ENCODE data around the gene PRAMEF20. TPM values are rescaled to one million over a fixed set of nuclear protein-coding genes. Genes with fewer than 3 reads are reported as not detected.
"Not testable (repeated sequence)": the region's sequence is repeated elsewhere in the genome, so short reads cannot be mapped to it uniquely, and the experiment has no call there.

PRAMEF20 gene
- total RNA-seq = not detected

DNA sequence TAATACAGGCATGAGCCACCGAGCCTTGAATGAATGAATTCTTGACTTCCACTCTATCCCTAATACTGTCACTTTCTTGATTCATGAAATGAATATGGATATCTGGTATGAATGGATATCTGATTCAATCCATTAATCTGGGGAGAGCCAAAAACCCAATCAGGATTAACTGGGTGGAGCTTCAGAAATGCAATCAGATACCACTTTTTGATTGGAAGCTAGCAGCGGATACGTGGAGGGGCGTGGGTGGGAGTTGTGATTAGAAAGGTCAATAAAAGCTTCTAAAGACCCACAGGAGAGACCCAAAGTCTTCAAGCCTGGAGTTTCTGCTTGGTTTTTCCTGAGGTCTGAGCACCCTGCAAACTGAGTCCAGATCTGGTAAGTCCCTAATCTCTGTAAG is at the start of gene PRAMEF20:
TSS of gene PRAMEF20 (plus strand) at position 301 of the 400 bp plus-strand sequence. CDS start 5,905 bp downstream, outside the sequence.
- H3K27me3 Mint-ChIP-seq = peaks cover 5 to 14% of the 10 kb centered on the region in 2 donors
- H3K4me1 Mint-ChIP-seq (ENCODE audit: low read depth in 2 of 2); H3K4me3 Mint-ChIP-seq: not testable (repeated sequence)

DNA sequence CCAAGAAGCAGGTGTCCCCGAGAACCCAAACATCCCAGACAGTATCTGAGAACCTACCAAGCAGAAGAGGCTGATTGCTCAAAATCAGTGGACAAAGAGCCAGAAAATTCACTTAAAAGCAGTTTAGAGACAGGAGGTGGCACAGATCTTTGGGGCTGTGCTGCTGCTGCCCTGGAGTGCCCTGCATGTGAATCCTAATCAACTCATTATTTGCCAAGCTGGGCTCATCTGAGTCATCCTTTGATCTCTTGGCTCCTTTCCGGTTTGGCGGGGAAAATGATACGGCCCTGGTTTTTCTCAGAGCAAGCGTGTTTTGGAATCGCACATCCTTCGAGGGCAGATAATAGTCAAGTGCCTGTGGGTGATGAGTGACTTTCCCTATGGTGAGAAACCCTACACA is 47.9 kb upstream of the PRAMEF20 start:
- H3K27me3 Mint-ChIP-seq; ATAC-seq; H3K4me1 Mint-ChIP-seq (ENCODE audit: low read depth in 2 of 2): not testable (repeated sequence)

More for the DNA sequence above, at the start of gene PRAMEF20:
- not testable (repeated sequence) for H3K36me3 Mint-ChIP-seq; DNase-seq (ENCODE audit: low spot score); ATAC-seq; H3K27ac Mint-ChIP-seq; H3K9me3 Mint-ChIP-seq

DNA sequence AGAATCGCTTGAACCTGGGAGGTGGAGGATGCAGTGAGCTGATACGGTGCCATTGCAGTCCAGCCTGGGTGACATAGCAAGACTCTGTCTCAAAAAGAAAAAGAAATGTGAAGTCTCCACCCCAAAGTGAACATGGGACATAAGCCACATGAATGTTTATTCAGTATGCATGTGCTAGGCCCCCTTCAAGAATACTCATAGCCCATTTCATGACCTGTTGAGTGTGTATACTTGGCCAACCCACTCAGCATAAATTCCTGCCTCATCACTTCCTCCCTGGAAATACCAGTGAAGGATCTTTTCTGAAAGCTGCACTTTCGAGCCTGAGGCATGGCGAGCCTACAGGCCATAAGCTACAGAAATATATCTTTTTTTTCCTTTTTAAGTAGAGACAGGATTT is 45.3 kb upstream of the PRAMEF20 start:
- not testable (repeated sequence) for H3K27me3 Mint-ChIP-seq; ATAC-seq; H3K4me3 Mint-ChIP-seq; H3K36me3 Mint-ChIP-seq; DNase-seq (ENCODE audit: low spot score); H3K9me3 Mint-ChIP-seq; H3K4me1 Mint-ChIP-seq (ENCODE audit: low read depth in 2 of 2); H3K27ac Mint-ChIP-seq

More for the DNA sequence above, 47.9 kb upstream of the PRAMEF20 start:
- not testable (repeated sequence) for H3K4me3 Mint-ChIP-seq; H3K36me3 Mint-ChIP-seq; DNase-seq (ENCODE audit: low spot score); H3K27ac Mint-ChIP-seq; H3K9me3 Mint-ChIP-seq

DNA sequence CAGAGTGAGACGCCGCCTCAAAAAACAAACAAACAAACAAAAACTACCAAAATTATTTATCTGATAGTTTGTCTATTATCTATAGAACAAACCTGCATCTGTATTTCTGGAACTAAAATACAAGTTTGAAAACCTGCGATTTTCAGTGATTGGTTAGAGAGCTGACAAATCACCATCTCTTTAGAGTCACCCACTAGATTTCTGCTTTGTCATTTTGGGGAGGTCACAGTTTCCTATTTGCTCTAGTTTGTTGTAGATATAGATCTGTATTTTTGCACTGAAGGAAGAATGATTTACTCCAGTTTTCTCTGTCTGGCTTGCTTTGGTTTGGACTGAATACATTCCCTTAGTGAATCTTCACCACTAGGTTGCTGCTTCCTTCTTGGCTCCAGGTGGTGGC is 43.7 kb upstream of the PRAMEF20 start:
- not testable (repeated sequence) for H3K4me3 Mint-ChIP-seq; ATAC-seq; DNase-seq (ENCODE audit: low spot score); H3K9me3 Mint-ChIP-seq; H3K36me3 Mint-ChIP-seq; H3K27ac Mint-ChIP-seq; H3K27me3 Mint-ChIP-seq; H3K4me1 Mint-ChIP-seq (ENCODE audit: low read depth in 2 of 2)

DNA sequence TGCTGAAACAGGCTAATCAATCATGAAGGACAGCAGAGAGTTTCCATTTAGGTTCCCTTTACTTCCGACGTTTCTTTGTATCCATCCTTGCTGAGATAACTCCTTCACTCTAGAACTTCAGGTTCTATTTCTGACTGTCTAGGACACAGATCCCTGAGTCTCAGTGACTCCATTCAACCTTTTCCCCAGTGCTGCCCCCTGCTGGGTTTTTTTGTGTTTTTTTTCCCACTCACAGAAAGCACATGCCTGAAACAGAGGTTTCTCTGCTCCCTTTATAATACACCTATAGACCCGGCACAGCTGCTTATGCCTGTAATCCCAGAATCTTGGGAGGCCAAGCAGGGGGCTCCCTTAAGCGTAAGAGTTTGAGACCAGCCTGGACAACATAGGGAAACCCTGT is 41.7 kb upstream of the PRAMEF20 start:
- not testable (repeated sequence) for DNase-seq (ENCODE audit: low spot score); H3K36me3 Mint-ChIP-seq; H3K4me3 Mint-ChIP-seq; H3K27ac Mint-ChIP-seq; ATAC-seq; H3K4me1 Mint-ChIP-seq (ENCODE audit: low read depth in 2 of 2); H3K9me3 Mint-ChIP-seq; H3K27me3 Mint-ChIP-seq

DNA sequence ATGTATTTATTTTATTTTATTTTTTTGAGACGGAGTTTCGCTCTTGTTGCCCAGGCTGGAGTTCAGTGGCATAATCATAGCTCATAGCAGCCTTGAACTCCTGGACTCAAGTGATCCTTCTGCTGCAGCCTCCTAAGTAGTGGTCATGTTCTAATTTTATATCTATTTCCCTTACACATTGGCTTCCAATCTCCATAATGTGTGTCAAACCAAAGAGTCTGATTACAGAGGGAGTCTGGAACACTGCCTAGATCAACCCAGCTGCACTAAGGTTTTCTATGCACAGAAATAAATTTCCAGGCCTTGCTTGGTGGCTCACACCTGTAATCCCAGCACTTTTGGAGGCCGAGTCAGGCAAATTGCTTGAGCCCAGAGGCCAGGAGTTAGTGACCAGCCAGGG is 31.3 kb upstream of the PRAMEF20 start:
- not testable (repeated sequence) for DNase-seq (ENCODE audit: low spot score); ATAC-seq; H3K4me1 Mint-ChIP-seq (ENCODE audit: low read depth in 2 of 2); H3K36me3 Mint-ChIP-seq; H3K27ac Mint-ChIP-seq; H3K27me3 Mint-ChIP-seq; H3K4me3 Mint-ChIP-seq; H3K9me3 Mint-ChIP-seq

DNA sequence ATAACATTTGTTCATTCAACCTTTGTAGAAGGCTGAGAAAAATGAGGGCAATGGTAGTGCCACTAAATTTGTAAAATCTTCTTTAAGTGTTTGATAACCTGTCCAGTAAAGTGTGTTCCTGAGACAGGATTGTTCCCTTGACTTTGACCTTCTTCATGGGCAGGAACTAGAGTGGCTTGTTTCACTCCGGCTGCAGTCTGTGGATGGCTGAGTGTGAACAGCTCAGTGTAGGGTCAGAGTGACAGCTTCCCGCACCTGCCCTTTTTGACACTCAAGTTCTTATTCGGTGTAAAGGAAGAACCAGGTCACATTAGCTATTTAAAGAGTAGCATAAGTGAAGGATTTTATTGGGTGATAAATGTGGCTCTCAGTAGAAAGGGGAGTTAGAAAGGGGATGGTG is 29.9 kb upstream of the PRAMEF20 start:
- H3K4me1 Mint-ChIP-seq (ENCODE audit: low read depth in 2 of 2); H3K9me3 Mint-ChIP-seq; H3K27ac Mint-ChIP-seq: not testable (repeated sequence)

DNA sequence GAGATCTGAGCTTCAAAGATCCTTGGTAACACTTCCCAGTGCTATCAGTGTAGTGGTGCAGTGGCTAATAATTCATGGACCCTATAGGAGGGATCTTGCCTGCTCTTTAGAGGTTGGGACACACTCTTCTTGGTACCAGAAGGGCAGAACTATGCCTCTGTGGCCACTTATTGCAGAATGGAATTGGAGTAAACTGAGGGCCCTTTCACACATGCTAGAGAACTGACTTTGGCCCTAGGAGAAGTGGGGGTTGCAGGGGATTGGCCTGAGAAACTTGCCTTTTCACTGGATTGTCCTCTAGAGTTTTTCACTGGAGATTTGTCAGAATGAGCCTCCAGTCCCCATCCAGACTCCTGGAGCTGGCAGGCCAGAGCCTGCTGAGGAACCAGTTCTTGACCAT is 20.9 kb upstream of the PRAMEF20 start, which contains the start of gene PRAMEF17:
TSS of gene PRAMEF17 (plus strand) at position 301 of the 400 bp plus-strand sequence. CDS start at position 327, 26 bp downstream.
- H3K27ac Mint-ChIP-seq; DNase-seq (ENCODE audit: low spot score); H3K4me1 Mint-ChIP-seq (ENCODE audit: low read depth in 2 of 2); ATAC-seq; H3K27me3 Mint-ChIP-seq; H3K9me3 Mint-ChIP-seq; H3K36me3 Mint-ChIP-seq; H3K4me3 Mint-ChIP-seq: not testable (repeated sequence)

More for the DNA sequence above, 29.9 kb upstream of the PRAMEF20 start:
- not testable (repeated sequence) for ATAC-seq; DNase-seq (ENCODE audit: low spot score); H3K36me3 Mint-ChIP-seq; H3K4me3 Mint-ChIP-seq; H3K27me3 Mint-ChIP-seq

DNA sequence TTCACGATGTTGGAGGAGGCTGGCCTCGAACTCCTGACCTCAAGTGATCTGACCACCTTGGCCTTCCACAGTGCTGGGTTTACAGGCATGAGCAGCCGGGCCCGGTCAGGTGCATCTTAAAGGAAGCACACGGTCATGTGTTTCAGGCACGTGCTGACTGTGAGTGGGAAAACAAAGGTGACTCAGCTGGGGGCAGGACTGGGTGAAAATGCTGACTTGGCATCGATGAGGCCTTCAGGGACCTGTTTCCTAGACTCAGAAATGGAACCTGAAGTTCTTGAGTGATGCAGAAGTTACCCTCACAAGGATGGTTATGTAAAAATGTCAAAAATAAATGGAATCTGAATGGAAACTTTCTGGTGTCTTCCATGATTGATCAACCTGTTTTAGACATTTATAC is 17.2 kb upstream of the PRAMEF20 start:
- H3K27ac Mint-ChIP-seq = not testable (repeated sequence)

DNA sequence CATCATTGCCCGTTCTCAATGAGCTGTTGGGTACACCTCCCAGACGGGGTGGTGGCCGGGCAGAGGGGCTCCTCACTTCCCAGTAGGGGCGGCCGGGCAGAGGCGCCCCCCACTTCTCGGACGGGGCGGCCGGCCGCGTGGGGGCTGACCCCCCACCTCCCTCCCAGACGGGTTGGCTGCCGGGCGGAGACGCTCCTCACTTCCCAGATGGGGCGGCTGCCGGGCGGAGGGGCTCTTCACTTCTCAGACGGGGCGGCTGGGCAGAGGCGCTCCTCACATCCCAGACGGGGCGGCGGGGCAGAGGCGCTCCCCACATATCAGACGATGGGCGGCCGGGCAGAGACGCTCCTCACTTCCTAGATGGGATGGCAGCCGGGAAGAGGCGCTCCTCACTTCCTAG is 15.5 kb upstream of the PRAMEF20 start:
- not testable (repeated sequence) for H3K27ac Mint-ChIP-seq, H3K9me3 Mint-ChIP-seq, H3K36me3 Mint-ChIP-seq

More for the DNA sequence above, 17.2 kb upstream of the PRAMEF20 start:
- H3K9me3 Mint-ChIP-seq; H3K4me3 Mint-ChIP-seq; H3K36me3 Mint-ChIP-seq; ATAC-seq; H3K4me1 Mint-ChIP-seq (ENCODE audit: low read depth in 2 of 2); DNase-seq (ENCODE audit: low spot score); H3K27me3 Mint-ChIP-seq: not testable (repeated sequence)

DNA sequence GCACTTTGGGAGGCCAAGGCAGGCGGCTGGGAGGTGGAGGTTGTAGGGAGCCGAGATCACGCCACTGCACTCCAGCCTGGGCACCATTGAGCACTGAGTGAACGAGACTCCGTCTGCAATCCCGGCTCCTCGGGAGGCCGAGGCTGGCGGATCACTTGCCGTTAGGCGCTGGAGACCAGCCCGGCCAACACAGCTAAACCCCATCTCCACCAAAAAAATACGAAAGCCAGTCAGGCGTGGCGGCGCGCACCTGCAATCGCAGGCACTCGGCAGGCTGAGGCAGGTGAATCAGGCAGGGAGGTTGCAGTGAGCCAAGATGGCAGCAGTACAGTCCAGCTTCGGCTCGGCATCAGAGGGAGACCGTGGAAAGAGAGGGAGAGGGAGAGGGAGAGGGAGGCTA is 14.9 kb upstream of the PRAMEF20 start:
- H3K27ac Mint-ChIP-seq; DNase-seq (ENCODE audit: low spot score): not testable (repeated sequence)

More for the DNA sequence above, 15.5 kb upstream of the PRAMEF20 start:
- DNase-seq (ENCODE audit: low spot score); H3K27me3 Mint-ChIP-seq; ATAC-seq; H3K4me1 Mint-ChIP-seq (ENCODE audit: low read depth in 2 of 2); H3K4me3 Mint-ChIP-seq: not testable (repeated sequence)

DNA sequence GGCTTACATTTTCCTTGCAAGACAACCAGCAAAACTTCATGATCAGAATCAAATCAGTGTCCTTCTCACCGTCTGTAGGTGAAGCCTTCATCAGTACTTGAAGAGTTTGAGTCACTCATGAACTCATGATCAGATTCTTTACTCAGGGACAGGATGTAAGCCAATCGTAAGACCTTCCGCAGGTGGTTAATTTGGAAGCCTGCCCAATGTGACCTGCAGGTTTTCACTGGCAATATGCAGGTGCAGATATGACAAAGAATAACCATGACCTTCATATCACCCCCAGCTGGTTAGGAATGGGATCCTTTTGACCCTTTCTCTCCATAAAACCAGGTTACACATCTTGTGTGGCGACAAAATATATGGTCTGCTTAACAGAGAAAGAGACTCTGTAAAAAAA is 2.4 kb upstream of the PRAMEF20 start:
- Mint-ChIP-seq H3K36me3 (no peaks in the 10 kb centered on the region), H3K4me1 (ENCODE audit: low read depth in 2 of 2) (no peaks in the 10 kb centered on the region), H3K4me3 (no peak overlapping the region), H3K27me3 (peaks cover 8 to 13% of the 10 kb centered on the region in 2 donors), H3K9me3 (no peaks in the 10 kb centered on the region), H3K27ac (no peak overlapping the region)
- no peak for DNase-seq (ENCODE audit: low spot score)
- ATAC-seq = no peak

More for the DNA sequence above, 14.9 kb upstream of the PRAMEF20 start:
- not testable (repeated sequence) for ATAC-seq; H3K9me3 Mint-ChIP-seq; H3K4me3 Mint-ChIP-seq; H3K4me1 Mint-ChIP-seq (ENCODE audit: low read depth in 2 of 2); H3K27me3 Mint-ChIP-seq; H3K36me3 Mint-ChIP-seq

DNA sequence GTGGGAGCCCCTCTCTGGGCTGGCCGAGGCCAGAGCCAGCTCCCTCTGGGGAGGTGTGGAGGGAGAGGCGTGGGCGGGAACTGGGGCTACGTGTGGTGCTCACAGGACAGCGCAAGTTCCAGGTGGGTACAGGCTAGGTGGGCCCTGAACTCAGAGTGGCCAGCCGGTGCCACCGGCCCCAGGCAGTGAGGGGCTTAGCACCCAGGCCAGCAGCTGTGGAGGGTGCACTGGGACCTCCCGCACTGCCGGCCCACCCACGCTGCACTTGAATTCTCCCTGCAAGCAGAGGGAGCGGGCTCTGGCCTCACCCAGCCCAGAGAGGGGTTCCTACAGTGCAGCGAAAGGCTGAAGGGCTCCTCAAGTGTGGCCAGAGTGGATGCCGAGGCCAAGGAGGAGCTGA is 20.2 kb downstream of the PRAMEF20 start:
- peaks cover 0 to 8% of the 10 kb centered on the region in 2 donors for H3K27me3 Mint-ChIP-seq
- H3K36me3 Mint-ChIP-seq = no peaks in the 10 kb centered on the region
- ATAC-seq (peak; percentile 27 to 40), DNase-seq (ENCODE audit: low spot score) (no peak)
- no peaks in the 10 kb centered on the region for H3K9me3 Mint-ChIP-seq
- H3K4me3 Mint-ChIP-seq = no peak overlapping the region
- H3K4me1 Mint-ChIP-seq (ENCODE audit: low read depth in 2 of 2) = no peaks in the 10 kb centered on the region
- no peak overlapping the region for H3K27ac Mint-ChIP-seq

DNA sequence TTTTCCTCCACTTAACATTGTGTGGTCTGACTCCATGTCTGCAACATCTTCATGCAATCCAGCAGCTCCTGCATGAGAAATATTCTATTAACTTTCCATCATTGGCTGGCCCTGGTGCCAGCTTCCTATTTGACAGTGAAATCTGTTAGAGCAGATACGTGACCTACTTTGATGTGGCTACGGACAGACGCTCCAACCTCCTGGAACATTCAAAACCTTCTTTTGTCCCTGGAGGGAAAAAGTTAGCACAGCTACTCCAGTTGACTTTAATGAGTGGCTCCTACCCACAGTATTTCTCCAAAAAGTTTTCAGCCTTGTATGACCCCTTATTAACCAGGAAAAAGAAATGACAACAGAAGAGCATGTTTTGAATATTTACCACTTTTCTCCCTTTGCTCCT is 22.0 kb downstream of the PRAMEF20 start:
- Mint-ChIP-seq H3K27ac (no peak overlapping the region), H3K4me1 (ENCODE audit: low read depth in 2 of 2) (no peaks in the 10 kb centered on the region), H3K27me3 (peaks cover 0 to 8% of the 10 kb centered on the region in 2 donors), H3K4me3 (no peak overlapping the region), H3K9me3 (no peaks in the 10 kb centered on the region), H3K36me3 (no peaks in the 10 kb centered on the region)
- DNase-seq (ENCODE audit: low spot score) (no peak), ATAC-seq (no peak)

DNA sequence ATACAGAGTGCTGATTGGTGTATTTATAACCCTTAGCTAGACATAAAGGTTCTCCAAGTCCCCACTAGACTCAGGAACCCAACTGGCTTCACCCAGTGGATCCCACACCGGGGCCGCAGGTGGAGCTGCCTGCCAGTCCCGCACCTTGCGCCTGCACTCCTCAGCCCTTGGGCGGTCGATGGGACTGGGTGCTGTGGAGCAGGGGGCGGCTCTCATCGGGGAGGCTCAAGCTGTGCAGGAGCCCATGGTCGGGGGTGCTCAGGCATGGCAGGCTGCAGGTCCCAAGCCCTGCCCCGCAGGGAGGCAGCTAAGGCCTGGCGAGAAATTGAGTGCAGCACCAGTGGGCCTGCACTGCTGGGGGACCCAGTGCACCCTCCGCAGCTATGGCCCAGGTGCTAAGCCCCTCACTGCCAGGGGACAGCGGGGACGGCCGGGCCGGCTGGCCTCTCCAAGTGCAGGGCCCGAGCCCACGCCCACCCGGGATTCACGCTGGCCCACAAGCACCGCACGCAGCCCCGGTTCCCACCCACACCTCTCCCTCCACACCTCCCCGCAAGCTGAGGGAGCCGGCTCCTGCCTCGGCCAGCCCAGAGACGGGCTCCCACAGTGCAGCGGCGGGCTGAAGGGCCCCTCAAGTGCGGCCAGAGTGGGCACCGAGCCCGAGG is 23.6 kb downstream of the PRAMEF20 start:
- not testable (repeated sequence) for H3K9me3 Mint-ChIP-seq; H3K27me3 Mint-ChIP-seq; H3K27ac Mint-ChIP-seq; H3K4me1 Mint-ChIP-seq (ENCODE audit: low read depth in 2 of 2); ATAC-seq; H3K36me3 Mint-ChIP-seq; H3K4me3 Mint-ChIP-seq; DNase-seq (ENCODE audit: low spot score)
